HCT116 (cell line): ENCODE measurements around the gene SAMD4B. TPM values are rescaled to one million over a fixed set of nuclear protein-coding genes. Genes with fewer than 3 reads are reported as not detected.

ENCODE experiments used
- ATAC-seq: fragments of 200-7000 bp; cut with Tn5 transposase; 2 replicates; pipeline ENCODE4 v1.9.1; 2020; ENCODE audit warnings: mild to moderate bottlenecking, moderate library complexity
- BruUV-seq: library from RNA; stranded (reverse); fragments of 400-500 nt; replicated peaks from 2 replicates; lab custom pipeline; 2021; lab: Mats Ljungman, UMichigan
- CTCF ChIA-PET: fragments of 300-600 bp; sonication (Branson Sonifier 250); formaldehyde crosslinking; loops from one replicate; lab custom pipeline; 2021; ENCODE audit warnings: antibody characterized with exemption; lab: Charles Lee
- POLR2A ChIA-PET: fragments of 300-600, 350-600 bp; sonication (Branson Sonifier 250); formaldehyde crosslinking; loops from one replicate; lab custom pipeline; 2021; ENCODE audit warnings: antibody characterized with exemption; lab: Charles Lee
- RAD21 ChIA-PET, 2 experiments: fragments of 300-600 bp; sonication (Branson Sonifier 250); formaldehyde crosslinking; loops; one replicate each; lab custom pipeline; 2023; ENCODE audit warnings: low total read pairs in 2 of 2; ENCODE audit not compliant: uncharacterized antibody in 2 of 2, unreplicated experiment in 2 of 2, low non-redundant PET in 1 of 2; lab: Charles Lee
- DNase-seq: peaks from one replicate; pipeline ENCODE4 v3.0.0-alpha.2; 2010; ENCODE audit warnings: low read depth, low spot score
- H2AFZ ChIP-seq: fragments of 200-600 bp; shearing (Covaris generic), sonication (generic); 2 replicates; pipeline ENCODE4 v1.6.1; 2017; ENCODE audit warnings: low read depth, mixed run types, mixed read lengths, antibody characterized with exemption, low read length; ENCODE audit not compliant: poor library complexity, severe bottlenecking
- H3K27ac ChIP-seq: 2 replicates; pipeline ENCODE4 v1.5.1; 2012; ENCODE audit warnings: low read depth, low read length
- H3K27me3 ChIP-seq: fragments of 200-600 bp; sonication (generic); 2 replicates; pipeline ENCODE4 v1.6.1; 2016; ENCODE audit warnings: mixed run types, low read length, mixed read lengths; ENCODE audit not compliant: insufficient read depth
- H3K36me3 ChIP-seq, 2 experiments: fragments of 200-500 bp in 1 of 2; fragments of 200-600 bp in 1 of 2; sonication (Bioruptor generic) in 1 of 2; sonication (generic) in 1 of 2; 2 replicates each; pipeline versions ENCODE4 v1.5.1 to v1.6.1; 2014 to 2016; ENCODE audit warnings: low read length in 2 of 2, inconsistent platforms in 1 of 2, mixed read lengths in 1 of 2, mixed run types in 1 of 2; ENCODE audit not compliant: insufficient read depth in 2 of 2, control insufficient read depth in 1 of 2
- H3K4me1 ChIP-seq, 2 experiments: fragments of 200-600 bp in 1 of 2; sonication (generic) in 1 of 2; 2 replicates each; pipeline versions ENCODE4 v1.5.1 to v1.6.1; 2012 to 2017; ENCODE audit warnings: low read length in 2 of 2, inconsistent platforms in 1 of 2, mild to moderate bottlenecking in 1 of 2, mixed read lengths in 1 of 2, mixed run types in 1 of 2, moderate library complexity in 1 of 2; ENCODE audit not compliant: insufficient read depth in 2 of 2, control insufficient read depth in 1 of 2
- H3K4me2 ChIP-seq: fragments of 200-600 bp; sonication (generic); 2 replicates; pipeline ENCODE4 v1.6.1; 2017; ENCODE audit warnings: mixed run types, low read length, mixed read lengths
- H3K4me3 ChIP-seq, 2 experiments: fragments of 200-600 bp in 1 of 2; sonication (generic) in 1 of 2; replicated peaks in 1 of 2; 2 replicates each; pipeline ENCODE4 v1.5.1; 2011 to 2016; ENCODE audit warnings: low read length in 2 of 2, control low read depth in 1 of 2, low read depth in 1 of 2, mild to moderate bottlenecking in 1 of 2, mixed read lengths in 1 of 2, mixed run types in 1 of 2
- H3K79me2 ChIP-seq: fragments of 200-600 bp; sonication (generic); 2 replicates; pipeline ENCODE4 v1.6.1; 2017; ENCODE audit warnings: mild to moderate bottlenecking, mixed run types, low read length, moderate library complexity, mixed read lengths; ENCODE audit not compliant: insufficient read depth
- H3K9ac ChIP-seq: fragments of 200-600 bp; sonication (generic); 2 replicates; pipeline ENCODE4 v1.6.1; 2016; ENCODE audit warnings: low read length, mixed read lengths
- H3K9me2 ChIP-seq: fragments of 200-600 bp; sonication (generic), shearing (Covaris generic); 2 replicates; pipeline ENCODE4 v1.6.1; 2017; ENCODE audit warnings: mixed run types, mild to moderate bottlenecking, moderate library complexity; ENCODE audit not compliant: insufficient read depth
- H3K9me3 ChIP-seq, 2 experiments: fragments of 200-500 bp in 1 of 2; fragments of 200-600 bp in 1 of 2; sonication (Bioruptor generic) in 1 of 2; sonication (generic) in 1 of 2; 2 replicates each; pipeline ENCODE4 v1.6.1; 2014 to 2017; ENCODE audit warnings: low read length in 2 of 2, mixed read lengths in 2 of 2, inconsistent platforms in 1 of 2, low read depth in 1 of 2, mild to moderate bottlenecking in 1 of 2, mixed run types in 1 of 2, moderate library complexity in 1 of 2; ENCODE audit not compliant: control insufficient read depth in 1 of 2, insufficient read depth in 1 of 2
- H4K20me1 ChIP-seq: fragments of 200-600 bp; sonication (generic), shearing (Covaris generic); 2 replicates; pipeline ENCODE4 v1.6.1; 2017; ENCODE audit warnings: mixed run types, mild to moderate bottlenecking, moderate library complexity; ENCODE audit not compliant: insufficient read depth
- EZH2phosphoT487 ChIP-seq: fragments of 200-600 bp; IDR thresholded peaks from 2 replicates; pipeline ENCODE4 v1.6.1; 2018; ENCODE audit warnings: antibody characterized with exemption, borderline replicate concordance
- RAD21 ChIP-seq: IDR thresholded peaks from 2 replicates; pipeline ENCODE4 v1.6.1; 2012; ENCODE audit warnings: low read depth, mild to moderate bottlenecking
- REST ChIP-seq: IDR thresholded peaks from 2 replicates; pipeline ENCODE4 v1.6.1; 2012; ENCODE audit warnings: low read depth
- SRF ChIP-seq: IDR thresholded peaks from 2 replicates; pipeline ENCODE4 v1.6.1; 2012; ENCODE audit warnings: low read depth
- TCF7L2 ChIP-seq: IDR thresholded peaks from 2 replicates; pipeline ENCODE4 v1.7.0; 2011; ENCODE audit warnings: borderline replicate concordance, inconsistent platforms; ENCODE audit not compliant: insufficient read depth, insufficient read length; ENCODE audit errors: extremely low read depth
- YY1 ChIP-seq: IDR thresholded peaks from 2 replicates; pipeline ENCODE4 v1.6.1; 2011; ENCODE audit warnings: low read length, low read depth, moderate library complexity, mild to moderate bottlenecking; ENCODE audit not compliant: insufficient replicate concordance; ENCODE audit errors: extremely low read depth
- ZBTB33 ChIP-seq: IDR thresholded peaks from 2 replicates; pipeline ENCODE4 v1.6.1; 2011; ENCODE audit warnings: mild to moderate bottlenecking, low read length, moderate library complexity; ENCODE audit not compliant: insufficient replicate concordance; ENCODE audit errors: extremely low read depth
- ZNF274 ChIP-seq: fragments of 200-500 bp; sonication (Bioruptor generic); IDR thresholded peaks from 2 replicates; pipeline ENCODE4 v1.6.1; 2014; ENCODE audit warnings: mild to moderate bottlenecking, low read depth, low read length, inconsistent platforms
- intact Hi-C: fragments of 100-400 bp; cut with micrococcal nuclease; formaldehyde crosslinking; loops from 2 replicates; pipeline ENCODE4 v1.10.0; 2022
- total RNA-seq: library from RNA; stranded (reverse); gene quantifications from one replicate; pipeline ENCODE4 v1.2.1, GENCODE V29; 2021; ENCODE audit not compliant: unreplicated experiment
- TF ChIP-seq, protein P1 (sequence below), 3 experiments: fragments of 200-600 bp in 1 of 3; sonication (generic) in 1 of 3; IDR thresholded peaks in 2 of 3; conservative IDR thresholded peaks in 1 of 3; 2 replicates each; pipeline ENCODE4 v1.5.1; 2012 to 2017; ENCODE audit warnings: low read depth in 2 of 3, low read length in 2 of 3, antibody characterized with exemption in 1 of 3, borderline replicate concordance in 1 of 3, control low read depth in 1 of 3, mild to moderate bottlenecking in 1 of 3, mixed read lengths in 1 of 3, mixed run types in 1 of 3, moderate library complexity in 1 of 3; ENCODE audit not compliant: insufficient read depth in 1 of 3

The SAMD4B gene
- total RNA-seq, 1 experiment from 2014 or later = 127 TPM

- H2AFZ ChIP-seq = no peak overlapping the region
- no peak overlapping the region; the same call in 1 of the 2 replicates for H3K27ac ChIP-seq
- no peaks in the 10 kb centered on the region for H3K9me3 ChIP-seq
- peaks cover 4 to 7% of the 10 kb centered on the region in 2 experiments; a peak in 3 of 4 replicates for H3K4me1 ChIP-seq
- RAD21 ChIA-PET = no interaction called here
- no peak overlapping the region for H3K4me3 ChIP-seq
- no peaks in the 10 kb centered on the region for H3K27me3 ChIP-seq
- H3K4me2 ChIP-seq = no peak overlapping the region
- CTCF ChIA-PET = no interaction called here
- BruUV-seq = no TSS peak
- no peak for TF ChIP-seq RAD21
- TF ChIP-seq REST = no peak
- TF ChIP-seq EZH2phosphoT487 = no peak
- TF ChIP-seq YY1 = no peak
- no peak for TF ChIP-seq ZNF274
- no peak for TF ChIP-seq TCF7L2
- TF ChIP-seq, protein P1, sequence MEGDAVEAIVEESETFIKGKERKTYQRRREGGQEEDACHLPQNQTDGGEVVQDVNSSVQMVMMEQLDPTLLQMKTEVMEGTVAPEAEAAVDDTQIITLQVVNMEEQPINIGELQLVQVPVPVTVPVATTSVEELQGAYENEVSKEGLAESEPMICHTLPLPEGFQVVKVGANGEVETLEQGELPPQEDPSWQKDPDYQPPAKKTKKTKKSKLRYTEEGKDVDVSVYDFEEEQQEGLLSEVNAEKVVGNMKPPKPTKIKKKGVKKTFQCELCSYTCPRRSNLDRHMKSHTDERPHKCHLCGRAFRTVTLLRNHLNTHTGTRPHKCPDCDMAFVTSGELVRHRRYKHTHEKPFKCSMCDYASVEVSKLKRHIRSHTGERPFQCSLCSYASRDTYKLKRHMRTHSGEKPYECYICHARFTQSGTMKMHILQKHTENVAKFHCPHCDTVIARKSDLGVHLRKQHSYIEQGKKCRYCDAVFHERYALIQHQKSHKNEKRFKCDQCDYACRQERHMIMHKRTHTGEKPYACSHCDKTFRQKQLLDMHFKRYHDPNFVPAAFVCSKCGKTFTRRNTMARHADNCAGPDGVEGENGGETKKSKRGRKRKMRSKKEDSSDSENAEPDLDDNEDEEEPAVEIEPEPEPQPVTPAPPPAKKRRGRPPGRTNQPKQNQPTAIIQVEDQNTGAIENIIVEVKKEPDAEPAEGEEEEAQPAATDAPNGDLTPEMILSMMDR (IDR thresholded peaks at IDR 0.05 in 2 of 3, conservative IDR thresholded peaks at IDR 0.05 in 1 of 3; ENCODE audit: borderline replicate concordance in 1 of 3, insufficient read depth in 1 of 3, low read depth in 2 of 3, low read length in 2 of 3) = no peak
- no peak for TF ChIP-seq ZBTB33
- no peak for TF ChIP-seq SRF
- H3K9ac ChIP-seq = no peak overlapping the region
- H3K79me2 ChIP-seq = peaks cover 12% of the 10 kb centered on the region
- intact Hi-C loops = no loop called here
- no peak for DNase-seq
- no peaks in the 10 kb centered on the region for H3K9me2 ChIP-seq
- no peak for ATAC-seq
- POLR2A ChIA-PET = no interaction called here
- peaks cover 54% of the 10 kb centered on the region in 2 experiments; a peak in 3 of 4 replicates for H3K36me3 ChIP-seq
- no peaks in the 10 kb centered on the region for H4K20me1 ChIP-seq
These were observed 42.8 kb downstream of the SAMD4B start for GRCh38 chr19:39384839-39385568.
